ENCODE measurements around the gene C8A. TPM values are rescaled to one million over a fixed set of nuclear protein-coding genes. Genes with fewer than 3 reads are reported as not detected.

Gene C8A
- total and polyA plus RNA-seq, 2 of the 13 experiments (the other 11 are each of a cell fraction or from before 2014, with no cell fraction given) = 10.5 to 15.0 TPM

DNA sequence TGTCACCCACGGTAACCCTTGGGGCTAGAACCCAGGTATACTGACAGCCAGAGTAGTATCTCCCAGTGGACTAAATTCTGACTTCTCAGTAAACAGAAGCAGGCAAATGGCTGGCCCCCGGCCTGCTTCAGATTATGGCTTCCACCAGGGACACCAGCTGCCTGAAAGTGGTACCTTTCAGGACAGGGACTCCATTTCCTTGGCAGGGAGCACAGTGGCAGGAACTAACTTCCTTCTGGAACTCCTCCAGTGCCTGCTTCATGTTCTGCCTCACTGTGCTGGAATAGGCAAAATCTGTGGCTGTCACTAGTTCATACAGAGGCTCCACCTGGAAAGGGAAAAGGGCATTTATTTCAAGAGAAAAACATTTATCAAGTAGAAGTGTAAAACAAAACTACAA, 78.6 kb downstream of the C8A start:
- H4K20me1 ChIP-seq (ENCODE audit: insufficient read depth, low read length) = no peaks in the 10 kb centered on the region
- DNase-seq (ENCODE audit: low spot score) = no peak
- POLR2A ChIA-PET = no interaction called here
- no peak for FAIRE-seq
- intact Hi-C loops (cut with micrococcal nuclease; ENCODE audit: unreplicated experiment) = no loop called here
- no peak for ATAC-seq
- CTCF ChIA-PET (ENCODE audit: low intra/inter-chr PET ratio, low total read pairs) = no interaction called here
- BruUV-seq (replicated peaks) = no TSS peak
- no peak overlapping the region for H3K9ac ChIP-seq (ENCODE audit: insufficient read depth, low read depth, low read length)
- no peak overlapping the region for H2AFZ ChIP-seq (ENCODE audit: low read length)
- H3K27me3 ChIP-seq (ENCODE audit: control insufficient read depth in 1 of 2, insufficient read depth in 2 of 2, low read length in 2 of 2) = no peaks in the 10 kb centered on the region
- no peaks in the 10 kb centered on the region for H3K4me1 ChIP-seq (ENCODE audit: insufficient read depth, low read length)
- in situ Hi-C loops (cut with HindIII; ENCODE audit: extremely low pct_ligation_motif_present, low pct_unique_long_range_greater_than_20kb) = no loop called here
- 80% methylated on average over 1 of the region's 2 CpGs for WGBS (ENCODE audit: low lambda C conversion rate)
- TF ChIP-seq HMGA1 (CRISPR knock-in tag; conservative IDR thresholded peaks at IDR 0.05) (no peak), ATM (IDR thresholded peaks at IDR 0.05; ENCODE audit: borderline replicate concordance) (no peak), RORA (CRISPR knock-in tag; IDR thresholded peaks at IDR 0.05) (no peak), GLI4 (CRISPR knock-in tag; IDR thresholded peaks at IDR 0.05; ENCODE audit: borderline replicate concordance) (no peak), XBP1 (CRISPR knock-in tag; IDR thresholded peaks at IDR 0.05) (no peak), SRSF4 (IDR thresholded peaks at IDR 0.05; ENCODE audit: low read depth, low read length, poor library complexity, severe bottlenecking) (no peak), POLR2AphosphoS2 (IDR thresholded peaks at IDR 0.05; ENCODE audit: low read depth, low read length) (no peak), MIXL1 (CRISPR knock-in tag; IDR thresholded peaks at IDR 0.05) (no peak), NRL (CRISPR knock-in tag; IDR thresholded peaks at IDR 0.05; ENCODE audit: borderline replicate concordance) (no peak), MLLT10 (CRISPR knock-in tag; IDR thresholded peaks at IDR 0.05) (no peak), ZNF329 (CRISPR knock-in tag; IDR thresholded peaks at IDR 0.05; ENCODE audit: low read depth) (no peak), ADNP (CRISPR knock-in tag; IDR thresholded peaks at IDR 0.05) (no peak), ZBTB38 (CRISPR knock-in tag; IDR thresholded peaks at IDR 0.05) (no peak), ZFP90 (CRISPR knock-in tag; IDR thresholded peaks at IDR 0.05; ENCODE audit: borderline replicate concordance) (no peak), NFKB2 (CRISPR knock-in tag; IDR thresholded peaks at IDR 0.05; ENCODE audit: borderline replicate concordance) (no peak), ISL2 (CRISPR knock-in tag; IDR thresholded peaks at IDR 0.05) (no peak), RFXAP (CRISPR knock-in tag; IDR thresholded peaks at IDR 0.05; ENCODE audit: borderline replicate concordance) (no peak)
- TF ChIP-seq, protein P1, sequence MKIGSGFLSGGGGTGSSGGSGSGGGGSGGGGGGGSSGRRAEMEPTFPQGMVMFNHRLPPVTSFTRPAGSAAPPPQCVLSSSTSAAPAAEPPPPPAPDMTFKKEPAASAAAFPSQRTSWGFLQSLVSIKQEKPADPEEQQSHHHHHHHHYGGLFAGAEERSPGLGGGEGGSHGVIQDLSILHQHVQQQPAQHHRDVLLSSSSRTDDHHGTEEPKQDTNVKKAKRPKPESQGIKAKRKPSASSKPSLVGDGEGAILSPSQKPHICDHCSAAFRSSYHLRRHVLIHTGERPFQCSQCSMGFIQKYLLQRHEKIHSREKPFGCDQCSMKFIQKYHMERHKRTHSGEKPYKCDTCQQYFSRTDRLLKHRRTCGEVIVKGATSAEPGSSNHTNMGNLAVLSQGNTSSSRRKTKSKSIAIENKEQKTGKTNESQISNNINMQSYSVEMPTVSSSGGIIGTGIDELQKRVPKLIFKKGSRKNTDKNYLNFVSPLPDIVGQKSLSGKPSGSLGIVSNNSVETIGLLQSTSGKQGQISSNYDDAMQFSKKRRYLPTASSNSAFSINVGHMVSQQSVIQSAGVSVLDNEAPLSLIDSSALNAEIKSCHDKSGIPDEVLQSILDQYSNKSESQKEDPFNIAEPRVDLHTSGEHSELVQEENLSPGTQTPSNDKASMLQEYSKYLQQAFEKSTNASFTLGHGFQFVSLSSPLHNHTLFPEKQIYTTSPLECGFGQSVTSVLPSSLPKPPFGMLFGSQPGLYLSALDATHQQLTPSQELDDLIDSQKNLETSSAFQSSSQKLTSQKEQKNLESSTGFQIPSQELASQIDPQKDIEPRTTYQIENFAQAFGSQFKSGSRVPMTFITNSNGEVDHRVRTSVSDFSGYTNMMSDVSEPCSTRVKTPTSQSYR (CRISPR knock-in tag; IDR thresholded peaks at IDR 0.05; ENCODE audit: borderline replicate concordance) = no peak
- TF ChIP-seq, protein P2, sequence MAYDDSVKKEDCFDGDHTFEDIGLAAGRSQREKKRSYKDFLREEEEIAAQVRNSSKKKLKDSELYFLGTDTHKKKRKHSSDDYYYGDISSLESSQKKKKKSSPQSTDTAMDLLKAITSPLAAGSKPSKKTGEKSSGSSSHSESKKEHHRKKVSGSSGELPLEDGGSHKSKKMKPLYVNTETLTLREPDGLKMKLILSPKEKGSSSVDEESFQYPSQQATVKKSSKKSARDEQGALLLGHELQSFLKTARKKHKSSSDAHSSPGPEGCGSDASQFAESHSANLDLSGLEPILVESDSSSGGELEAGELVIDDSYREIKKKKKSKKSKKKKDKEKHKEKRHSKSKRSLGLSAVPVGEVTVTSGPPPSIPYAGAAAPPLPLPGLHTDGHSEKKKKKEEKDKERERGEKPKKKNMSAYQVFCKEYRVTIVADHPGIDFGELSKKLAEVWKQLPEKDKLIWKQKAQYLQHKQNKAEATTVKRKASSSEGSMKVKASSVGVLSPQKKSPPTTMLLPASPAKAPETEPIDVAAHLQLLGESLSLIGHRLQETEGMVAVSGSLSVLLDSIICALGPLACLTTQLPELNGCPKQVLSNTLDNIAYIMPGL (CRISPR knock-in tag; IDR thresholded peaks at IDR 0.05; ENCODE audit: borderline replicate concordance in 1 of 2, low read depth in 1 of 2) = no peak
- TF ChIP-seq, protein P3, sequence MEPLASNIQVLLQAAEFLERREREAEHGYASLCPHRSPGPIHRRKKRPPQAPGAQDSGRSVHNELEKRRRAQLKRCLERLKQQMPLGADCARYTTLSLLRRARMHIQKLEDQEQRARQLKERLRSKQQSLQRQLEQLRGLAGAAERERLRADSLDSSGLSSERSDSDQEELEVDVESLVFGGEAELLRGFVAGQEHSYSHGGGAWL (CRISPR knock-in tag; IDR thresholded peaks at IDR 0.05) = no peak
- H3K4me2 ChIP-seq (ENCODE audit: low read depth, low read length) = no peak overlapping the region
- H3K27ac ChIP-seq (ENCODE audit: extremely low read length, insufficient read depth, low read length) = no peak overlapping the region
- H3K9me3 ChIP-seq (ENCODE audit: low read length) = no peaks in the 10 kb centered on the region
- no peak overlapping the region for H3K4me3 ChIP-seq (replicated peaks in 1 of 3; ENCODE audit: insufficient read depth in 1 of 3, low read depth in 2 of 3, low read length in 3 of 3)
- no peaks in the 10 kb centered on the region for H3K36me3 ChIP-seq (replicated peaks in 1 of 2; ENCODE audit: control insufficient read depth in 1 of 2, insufficient read depth in 2 of 2, low read length in 2 of 2)
- no peaks in the 10 kb centered on the region for H3K79me2 ChIP-seq (ENCODE audit: insufficient read depth, low read length)

All from HepG2 (cell line).